ENCODE results near the gene RIT2. TPM values are rescaled to one million over a fixed set of nuclear protein-coding genes. Genes with fewer than 3 reads are reported as not detected.
A peak's percentile ranks its signal among the peaks of the same experiment; 100 is the strongest.

Gene RIT2
- total RNA-seq (10 to 100 TPM in 1 of 2 donors, 1 to 10 TPM in 1; 7.1 to 18.4 TPM), polyA plus RNA-seq (ENCODE audit: insufficient read length in 2 of 2) (10 to 100 TPM; 26.4 to 30.1 TPM)
- long read RNA-seq, donor 1, transcript RIT2-201 (5 exons, 1,092 nt), result major isoform, 15 of 22 reads
- long read RNA-seq, donor 1, partial matches to known transcripts, result 6 of 22 reads
- long read RNA-seq, donor 1, other reads (novel, unspliced or antisense), result 0 of 22 reads
- long read RNA-seq, donor 2, transcript RIT2-201 (5 exons, 1,092 nt), result major isoform, 5 of 5 reads
- long read RNA-seq, donor 2, partial matches to known transcripts, result 0 of 5 reads
- long read RNA-seq, donor 2, other reads (novel, unspliced or antisense), result 0 of 5 reads
- long read RNA-seq, donor 3, transcript RIT2-201 (5 exons, 1,092 nt), result major isoform, 6 of 6 reads
- long read RNA-seq, donor 3, partial matches to known transcripts, result 0 of 6 reads
- long read RNA-seq, donor 3, other reads (novel, unspliced or antisense), result 0 of 6 reads
- long read RNA-seq, donor 4, result 0 reads

DNA sequence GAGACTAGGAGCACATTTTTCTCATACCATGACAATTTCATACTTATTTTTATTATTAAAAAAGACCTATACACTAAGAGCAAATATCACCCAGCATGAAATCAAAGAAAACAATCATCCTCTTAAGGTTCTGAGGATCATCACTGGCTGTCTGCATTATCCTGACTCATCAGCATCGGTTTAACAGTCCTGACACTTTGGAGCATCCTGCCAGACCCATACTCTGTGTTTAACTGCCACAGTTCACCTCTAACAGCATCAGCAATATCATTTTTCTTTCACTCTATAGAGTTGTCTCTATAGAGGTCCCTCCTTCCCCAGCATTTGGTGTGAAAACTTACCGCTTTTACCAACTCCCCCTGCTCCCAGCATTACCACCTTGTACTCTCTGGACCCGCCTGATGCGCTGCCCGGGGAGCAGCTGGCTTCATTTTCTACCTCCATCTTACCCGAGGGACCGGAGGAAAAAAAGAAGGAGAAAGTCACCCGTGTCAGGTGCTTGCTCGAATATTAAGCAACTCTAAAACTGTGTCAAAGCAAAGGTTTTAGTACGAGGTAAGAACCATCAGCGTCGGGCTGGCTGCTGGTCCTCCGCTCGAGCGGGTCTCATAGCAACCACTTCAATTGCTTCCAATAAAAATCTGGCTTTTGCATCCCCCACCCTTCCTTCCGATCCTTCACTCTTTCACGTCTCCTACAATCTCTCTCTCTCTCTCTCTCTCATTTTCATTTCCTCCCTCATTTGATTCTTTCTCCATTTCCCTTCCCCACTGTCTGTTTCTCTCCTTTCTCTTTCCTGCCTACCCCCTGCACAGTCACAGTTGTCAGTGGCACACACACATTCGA, at the start of gene RIT2:
Gene RIT2 (minus strand): TSS at position 610 of the 846 bp plus-strand sequence.
- Histone ChIP-seq H3K36me3 (ENCODE audit: control insufficient read depth, insufficient read depth, low read length) (no peaks in the 10 kb centered on the region), H3K4me3 (ENCODE audit: low read depth, low read length) (peak within 1 kb of the TSS; percentile 36), H3K27ac (ENCODE audit: low read depth, low read length) (peak within 1 kb of the TSS; percentile 45), H3K9me3 (ENCODE audit: control insufficient read depth, insufficient read depth, low read length) (no peaks in the 10 kb centered on the region), H3K4me1 (ENCODE audit: control insufficient read depth, insufficient read depth, low read length) (no peaks in the 10 kb centered on the region), H3K27me3 (ENCODE audit: control insufficient read depth, insufficient read depth, low read length) (no peaks in the 10 kb centered on the region)
- peak; percentile 32 to 91 (median 54) for DNase-seq (ENCODE audit: low read depth in 4 of 6, low spot score in 6 of 6)
- WGBS (ENCODE audit: insufficient coverage), result 24% methylated on average over 15 of the region's 18 CpGs

- H3K4me1 ChIP-seq (ENCODE audit: control insufficient read depth, insufficient read depth, low read length), result no peaks in the 10 kb centered on the region
- WGBS (ENCODE audit: insufficient coverage), result no CpG with 5 or more reads among the region's 1 CpG
- H3K36me3 ChIP-seq (ENCODE audit: control insufficient read depth, insufficient read depth, low read length), result no peaks in the 10 kb centered on the region
- no peaks in the 10 kb centered on the region for H3K27me3 ChIP-seq (ENCODE audit: control insufficient read depth, insufficient read depth, low read length)
- no peak overlapping the region for H3K4me3 ChIP-seq (ENCODE audit: low read depth, low read length)
- no peak overlapping the region for H3K27ac ChIP-seq (ENCODE audit: low read depth, low read length)
- DNase-seq (ENCODE audit: low read depth in 4 of 6, low spot score in 6 of 6), result no peak
- H3K9me3 ChIP-seq (ENCODE audit: control insufficient read depth, insufficient read depth, low read length), result peaks cover 2% of the 10 kb centered on the region
Observed at GRCh38 chr18:43161528-43161927, 46.0 kb upstream of the RIT2 start.

DNA sequence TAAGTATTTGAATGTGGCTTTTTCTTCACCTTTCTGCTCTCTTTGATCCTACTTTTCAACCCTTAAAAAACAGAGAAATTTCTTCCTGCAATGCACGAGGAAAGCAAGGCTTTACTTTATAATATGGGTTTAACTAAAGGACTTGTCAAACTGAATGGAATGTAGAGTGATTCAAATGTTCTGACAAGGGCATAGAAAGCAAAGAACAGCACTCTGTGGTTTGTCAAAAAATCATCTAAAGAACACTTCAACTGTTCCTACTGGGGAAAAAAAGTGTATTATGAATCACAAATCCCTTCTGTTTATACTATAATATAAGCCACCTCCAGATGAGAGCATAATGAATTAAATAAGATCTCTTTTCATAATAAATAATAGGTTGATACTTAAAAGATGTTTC, 45.0 kb upstream of the RIT2 start:
- H3K27ac ChIP-seq (ENCODE audit: low read depth, low read length), result no peak overlapping the region
- H3K27me3 ChIP-seq (ENCODE audit: control insufficient read depth, insufficient read depth, low read length), result no peaks in the 10 kb centered on the region
- no peaks in the 10 kb centered on the region for H3K4me1 ChIP-seq (ENCODE audit: control insufficient read depth, insufficient read depth, low read length)
- WGBS (ENCODE audit: insufficient coverage), result no CpG with 5 or more reads among the region's 1 CpG
- no peak overlapping the region for H3K4me3 ChIP-seq (ENCODE audit: low read depth, low read length)
- no peaks in the 10 kb centered on the region for H3K36me3 ChIP-seq (ENCODE audit: control insufficient read depth, insufficient read depth, low read length)
- no peak for DNase-seq (ENCODE audit: low read depth in 4 of 6, low spot score in 6 of 6)
- peaks cover 2% of the 10 kb centered on the region for H3K9me3 ChIP-seq (ENCODE audit: control insufficient read depth, insufficient read depth, low read length)

- H3K4me1 ChIP-seq (ENCODE audit: control insufficient read depth, insufficient read depth, low read length), result no peaks in the 10 kb centered on the region
- no peak overlapping the region for H3K27ac ChIP-seq (ENCODE audit: low read depth, low read length)
- H3K4me3 ChIP-seq (ENCODE audit: low read depth, low read length), result no peak overlapping the region
- no peaks in the 10 kb centered on the region for H3K36me3 ChIP-seq (ENCODE audit: control insufficient read depth, insufficient read depth, low read length)
- DNase-seq (ENCODE audit: low read depth in 4 of 6, low spot score in 6 of 6), result peak in 1 of 6 donors; percentile 66
- H3K9me3 ChIP-seq (ENCODE audit: control insufficient read depth, insufficient read depth, low read length), result peaks cover 2% of the 10 kb centered on the region
- H3K27me3 ChIP-seq (ENCODE audit: control insufficient read depth, insufficient read depth, low read length), result no peaks in the 10 kb centered on the region
Observed at GRCh38 chr18:43159926-43160325, 44.4 kb upstream of the RIT2 start.

- WGBS (ENCODE audit: insufficient coverage), result no CpG with 5 or more reads among the region's 5 CpGs
- Histone ChIP-seq H3K9me3 (ENCODE audit: control insufficient read depth, insufficient read depth, low read length) (peaks cover 2% of the 10 kb centered on the region), H3K4me3 (ENCODE audit: low read depth, low read length) (no peak overlapping the region), H3K4me1 (ENCODE audit: control insufficient read depth, insufficient read depth, low read length) (no peaks in the 10 kb centered on the region), H3K27me3 (ENCODE audit: control insufficient read depth, insufficient read depth, low read length) (no peaks in the 10 kb centered on the region), H3K27ac (ENCODE audit: low read depth, low read length) (peak overlapping the region; percentile 13), H3K36me3 (ENCODE audit: control insufficient read depth, insufficient read depth, low read length) (no peaks in the 10 kb centered on the region)
- DNase-seq (ENCODE audit: low read depth in 4 of 6, low spot score in 6 of 6), result peak in 5 of 6 donors; percentile 35 to 87 (median 43)
Observed at GRCh38 chr18:43159086-43159770, 43.7 kb upstream of the RIT2 start.

- Histone ChIP-seq H3K9me3 (ENCODE audit: control insufficient read depth, insufficient read depth, low read length) (no peaks in the 10 kb centered on the region), H3K36me3 (ENCODE audit: control insufficient read depth, insufficient read depth, low read length) (no peaks in the 10 kb centered on the region), H3K27ac (ENCODE audit: low read depth, low read length) (no peak overlapping the region), H3K4me3 (ENCODE audit: low read depth, low read length) (no peak overlapping the region), H3K27me3 (ENCODE audit: control insufficient read depth, insufficient read depth, low read length) (no peaks in the 10 kb centered on the region), H3K4me1 (ENCODE audit: control insufficient read depth, insufficient read depth, low read length) (no peaks in the 10 kb centered on the region)
- WGBS (ENCODE audit: insufficient coverage), result 40% methylated on average over 1 of the region's 2 CpGs
- DNase-seq (ENCODE audit: low read depth in 4 of 6, low spot score in 6 of 6), result no peak
Observed at GRCh38 chr18:43158381-43158780, 42.9 kb upstream of the RIT2 start.

DNA sequence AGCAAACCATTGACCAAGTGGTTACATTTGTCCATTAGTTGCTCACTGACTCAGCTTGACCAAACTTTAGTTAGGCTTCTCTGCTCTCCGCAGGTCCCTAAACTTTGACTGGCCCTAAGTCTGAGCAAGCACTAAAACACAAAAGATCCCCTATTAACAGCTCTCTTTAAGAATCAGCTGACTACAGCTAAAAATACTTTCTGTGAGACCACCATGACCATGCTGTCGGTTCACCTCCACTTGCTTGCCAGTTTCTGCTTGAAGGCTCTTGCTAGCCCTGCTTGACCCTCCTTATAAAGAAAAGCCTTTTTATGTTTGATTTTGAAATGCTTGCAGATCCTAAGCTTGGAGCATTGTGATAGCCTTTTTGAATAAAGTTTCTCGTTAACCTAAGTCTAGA, 40.4 kb upstream of the RIT2 start:
- no peaks in the 10 kb centered on the region for H3K36me3 ChIP-seq (ENCODE audit: control insufficient read depth, insufficient read depth, low read length)
- no peaks in the 10 kb centered on the region for H3K9me3 ChIP-seq (ENCODE audit: control insufficient read depth, insufficient read depth, low read length)
- DNase-seq (ENCODE audit: low read depth in 4 of 6, low spot score in 6 of 6), result no peak
- no peaks in the 10 kb centered on the region for H3K4me1 ChIP-seq (ENCODE audit: control insufficient read depth, insufficient read depth, low read length)
- 87% methylated on average over 2 of the region's 3 CpGs for WGBS (ENCODE audit: insufficient coverage)
- no peak overlapping the region for H3K27ac ChIP-seq (ENCODE audit: low read depth, low read length)
- no peak overlapping the region for H3K4me3 ChIP-seq (ENCODE audit: low read depth, low read length)
- H3K27me3 ChIP-seq (ENCODE audit: control insufficient read depth, insufficient read depth, low read length), result no peaks in the 10 kb centered on the region

DNA sequence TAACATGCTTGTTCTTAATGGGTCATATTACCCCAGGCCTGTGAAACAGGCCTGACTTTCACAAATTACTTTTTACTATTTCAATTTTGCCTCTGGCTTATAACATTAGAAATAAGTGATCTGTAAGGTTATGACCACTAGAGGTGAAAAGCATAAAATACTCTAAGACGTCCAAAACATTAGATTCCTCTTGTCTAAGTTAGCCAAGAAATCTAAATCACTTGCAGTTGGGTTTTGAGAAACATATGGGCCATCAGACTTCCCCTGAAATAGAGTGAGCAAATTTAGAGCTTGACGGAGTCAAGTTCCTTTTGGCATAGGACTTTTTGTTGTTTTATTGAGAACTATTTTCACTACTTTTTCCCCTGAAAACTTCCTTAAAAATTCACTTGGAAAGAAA, 32.7 kb upstream of the RIT2 start:
- Histone ChIP-seq H3K4me3 (ENCODE audit: low read depth, low read length) (no peak overlapping the region), H3K27me3 (ENCODE audit: control insufficient read depth, insufficient read depth, low read length) (no peaks in the 10 kb centered on the region), H3K9me3 (ENCODE audit: control insufficient read depth, insufficient read depth, low read length) (no peaks in the 10 kb centered on the region), H3K27ac (ENCODE audit: low read depth, low read length) (no peak overlapping the region), H3K4me1 (ENCODE audit: control insufficient read depth, insufficient read depth, low read length) (no peaks in the 10 kb centered on the region), H3K36me3 (ENCODE audit: control insufficient read depth, insufficient read depth, low read length) (no peaks in the 10 kb centered on the region)
- DNase-seq (ENCODE audit: low read depth in 4 of 6, low spot score in 6 of 6), result peak in 1 of 6 donors; percentile 44
- WGBS (ENCODE audit: insufficient coverage), result no CpG with 5 or more reads among the region's 2 CpGs

DNA sequence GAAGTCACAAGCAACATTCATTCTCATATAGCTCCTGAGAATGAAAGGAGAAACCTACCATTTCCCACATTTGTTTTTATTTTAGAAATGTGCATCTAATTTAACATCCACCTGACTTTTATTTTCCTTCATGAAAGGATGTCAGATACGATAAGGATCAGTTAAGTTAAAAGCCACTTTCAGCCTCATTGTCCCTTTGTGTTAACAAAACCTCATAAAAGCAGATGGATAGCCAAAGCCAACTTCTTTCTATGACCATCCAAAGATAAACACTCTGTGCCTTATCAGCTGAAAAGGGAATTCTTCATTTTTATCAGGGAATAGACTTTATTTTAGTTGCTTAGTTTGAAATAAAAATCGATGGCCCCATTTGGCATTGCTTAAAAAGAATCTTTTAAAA, 25.7 kb upstream of the RIT2 start:
- no peaks in the 10 kb centered on the region for H3K27me3 ChIP-seq (ENCODE audit: control insufficient read depth, insufficient read depth, low read length)
- no CpG with 5 or more reads among the region's 2 CpGs for WGBS (ENCODE audit: insufficient coverage)
- no peak overlapping the region for H3K27ac ChIP-seq (ENCODE audit: low read depth, low read length)
- no peaks in the 10 kb centered on the region for H3K36me3 ChIP-seq (ENCODE audit: control insufficient read depth, insufficient read depth, low read length)
- no peak overlapping the region for H3K4me3 ChIP-seq (ENCODE audit: low read depth, low read length)
- no peaks in the 10 kb centered on the region for H3K9me3 ChIP-seq (ENCODE audit: control insufficient read depth, insufficient read depth, low read length)
- H3K4me1 ChIP-seq (ENCODE audit: control insufficient read depth, insufficient read depth, low read length), result no peaks in the 10 kb centered on the region
- DNase-seq (ENCODE audit: low read depth in 4 of 6, low spot score in 6 of 6), result no peak
